ENCODE measurements around the gene RASSF3.

RASSF3 gene

GRCh38 chr12:64678835-64679234 is 68.5 kb downstream of the RASSF3 start:
- no peaks in the 10 kb centered on the region for H3K9me3 Mint-ChIP-seq
- H3K4me1 Mint-ChIP-seq: peaks cover 54% of the 10 kb centered on the region
- H3K27ac Mint-ChIP-seq: no peak overlapping the region
- peaks cover 3% of the 10 kb centered on the region for H3K36me3 Mint-ChIP-seq (ENCODE audit: low read depth)
- TF ChIP-seq, protein P1, sequence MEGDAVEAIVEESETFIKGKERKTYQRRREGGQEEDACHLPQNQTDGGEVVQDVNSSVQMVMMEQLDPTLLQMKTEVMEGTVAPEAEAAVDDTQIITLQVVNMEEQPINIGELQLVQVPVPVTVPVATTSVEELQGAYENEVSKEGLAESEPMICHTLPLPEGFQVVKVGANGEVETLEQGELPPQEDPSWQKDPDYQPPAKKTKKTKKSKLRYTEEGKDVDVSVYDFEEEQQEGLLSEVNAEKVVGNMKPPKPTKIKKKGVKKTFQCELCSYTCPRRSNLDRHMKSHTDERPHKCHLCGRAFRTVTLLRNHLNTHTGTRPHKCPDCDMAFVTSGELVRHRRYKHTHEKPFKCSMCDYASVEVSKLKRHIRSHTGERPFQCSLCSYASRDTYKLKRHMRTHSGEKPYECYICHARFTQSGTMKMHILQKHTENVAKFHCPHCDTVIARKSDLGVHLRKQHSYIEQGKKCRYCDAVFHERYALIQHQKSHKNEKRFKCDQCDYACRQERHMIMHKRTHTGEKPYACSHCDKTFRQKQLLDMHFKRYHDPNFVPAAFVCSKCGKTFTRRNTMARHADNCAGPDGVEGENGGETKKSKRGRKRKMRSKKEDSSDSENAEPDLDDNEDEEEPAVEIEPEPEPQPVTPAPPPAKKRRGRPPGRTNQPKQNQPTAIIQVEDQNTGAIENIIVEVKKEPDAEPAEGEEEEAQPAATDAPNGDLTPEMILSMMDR (IDR thresholded peaks at IDR 0.05; ENCODE audit: unreplicated experiment in 3 of 3): no peak
- H3K27me3 Mint-ChIP-seq (ENCODE audit: low read depth): peaks cover 8% of the 10 kb centered on the region
- H3K4me3 Mint-ChIP-seq: no peak overlapping the region

DNA sequence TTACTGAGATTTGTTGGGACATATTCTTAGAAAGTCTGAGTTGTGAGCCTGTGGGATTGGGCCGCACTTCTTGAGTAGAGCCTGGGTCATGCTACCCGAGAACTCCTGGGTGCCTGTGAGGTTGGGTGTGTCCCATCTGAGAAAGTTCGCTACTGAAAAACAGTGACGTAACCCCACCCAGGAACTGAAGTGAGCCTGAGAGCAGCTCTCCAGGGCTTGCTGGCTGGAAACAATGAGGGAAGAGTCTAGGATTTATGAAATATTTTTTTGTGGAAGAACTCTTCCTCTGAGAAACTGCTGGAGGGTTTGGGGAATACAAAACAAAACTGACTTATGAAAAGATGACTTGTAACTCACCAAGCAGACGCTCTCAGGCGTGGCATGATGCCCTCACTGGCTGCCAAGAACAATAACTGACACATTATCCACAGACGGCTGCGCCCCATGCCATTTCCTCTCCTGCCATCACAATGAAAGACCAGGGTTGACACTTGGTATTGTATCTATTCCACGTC is 69.2 kb downstream of the RASSF3 start:
- TF ChIP-seq, protein P1 (IDR thresholded peaks at IDR 0.05; ENCODE audit: unreplicated experiment in 3 of 3): no peak
- no peaks in the 10 kb centered on the region for H3K9me3 Mint-ChIP-seq
- no peak overlapping the region for H3K4me3 Mint-ChIP-seq
- peaks cover 8% of the 10 kb centered on the region for H3K27me3 Mint-ChIP-seq (ENCODE audit: low read depth)
- H3K27ac Mint-ChIP-seq: peak overlapping the region in 1 of 3 experiments; percentile 16
- peaks cover 48% of the 10 kb centered on the region for H3K4me1 Mint-ChIP-seq
- peaks cover 5% of the 10 kb centered on the region for H3K36me3 Mint-ChIP-seq (ENCODE audit: low read depth)

DNA sequence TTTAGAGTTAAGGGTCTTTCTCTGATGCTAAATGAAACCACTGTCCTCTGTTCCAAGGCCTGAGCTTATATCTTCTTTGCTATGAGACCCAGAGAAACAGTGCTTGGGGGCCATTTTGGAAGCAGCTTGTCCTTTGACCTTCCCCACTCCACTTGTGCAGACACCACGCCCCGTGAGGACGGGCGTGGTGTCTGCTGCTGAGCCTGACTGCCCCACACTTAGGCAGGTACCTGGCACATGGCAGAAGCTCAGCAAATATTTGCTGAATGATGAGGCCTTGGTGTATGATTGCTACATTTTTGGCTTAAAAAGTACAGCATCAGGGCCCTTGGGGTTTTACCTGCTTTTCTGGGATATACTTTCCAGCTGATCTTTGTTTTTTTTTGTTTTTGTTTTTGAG is 69.9 kb downstream of the RASSF3 start:
- Mint-ChIP-seq H3K9me3 (no peaks in the 10 kb centered on the region), H3K27me3 (ENCODE audit: low read depth) (peaks cover 8% of the 10 kb centered on the region), H3K36me3 (ENCODE audit: low read depth) (peaks cover 6% of the 10 kb centered on the region), H3K4me1 (peaks cover 45% of the 10 kb centered on the region), H3K27ac (peak overlapping the region in 1 of 3 experiments; percentile 16), H3K4me3 (no peak overlapping the region)
- TF ChIP-seq, protein P1 (IDR thresholded peaks at IDR 0.05; ENCODE audit: unreplicated experiment in 3 of 3): no peak

DNA sequence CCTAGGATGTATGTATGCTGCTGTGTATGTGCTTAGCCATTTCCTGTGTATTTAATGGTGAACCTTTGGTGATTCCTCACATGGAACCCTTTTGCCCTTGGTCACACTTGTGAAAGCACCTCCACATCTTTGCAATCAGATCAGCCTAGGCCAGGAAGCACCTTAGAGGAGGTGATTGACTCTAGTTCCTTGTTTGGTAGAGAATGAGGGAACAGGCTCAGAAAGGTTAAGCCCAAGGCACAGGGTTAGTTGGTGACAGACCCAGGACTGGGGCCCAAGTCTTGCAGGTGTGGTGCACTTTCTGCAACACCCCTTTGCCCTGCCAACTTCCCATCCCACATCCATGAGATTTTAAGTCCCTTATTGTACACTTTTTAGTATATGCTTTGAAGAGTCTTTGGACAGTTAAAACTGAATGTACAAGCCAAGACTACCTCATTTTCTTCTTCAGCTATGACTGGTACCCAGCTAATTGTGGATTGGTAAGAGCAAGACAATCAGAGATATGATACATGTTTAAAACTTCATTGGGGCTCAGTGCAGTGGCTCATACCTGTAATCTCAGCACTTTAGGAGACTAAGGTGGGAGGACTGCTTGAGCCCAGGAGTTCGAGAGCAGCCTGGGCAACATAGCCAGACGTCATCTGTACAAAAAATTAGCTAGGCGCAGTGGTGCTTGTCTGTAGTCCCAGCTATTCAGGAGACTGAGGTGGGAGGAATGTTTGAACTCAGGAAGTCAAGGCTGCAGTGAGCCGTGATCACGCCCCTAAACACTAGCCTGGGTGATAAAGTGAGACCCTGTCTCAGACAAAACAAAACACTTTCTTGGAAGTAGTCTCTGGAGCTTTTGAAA is 71.1 kb downstream of the RASSF3 start:
- Mint-ChIP-seq H3K27me3 (ENCODE audit: low read depth) (peaks cover 8% of the 10 kb centered on the region), H3K9me3 (no peaks in the 10 kb centered on the region), H3K27ac (peak overlapping the region; percentile 31 to 58 (median 49)), H3K36me3 (ENCODE audit: low read depth) (peaks cover 12% of the 10 kb centered on the region), H3K4me1 (peaks cover 40% of the 10 kb centered on the region), H3K4me3 (peak overlapping the region in 1 of 3 experiments; percentile 22)
- TF ChIP-seq, protein P1 (IDR thresholded peaks at IDR 0.05; ENCODE audit: unreplicated experiment in 3 of 3): no peak

DNA sequence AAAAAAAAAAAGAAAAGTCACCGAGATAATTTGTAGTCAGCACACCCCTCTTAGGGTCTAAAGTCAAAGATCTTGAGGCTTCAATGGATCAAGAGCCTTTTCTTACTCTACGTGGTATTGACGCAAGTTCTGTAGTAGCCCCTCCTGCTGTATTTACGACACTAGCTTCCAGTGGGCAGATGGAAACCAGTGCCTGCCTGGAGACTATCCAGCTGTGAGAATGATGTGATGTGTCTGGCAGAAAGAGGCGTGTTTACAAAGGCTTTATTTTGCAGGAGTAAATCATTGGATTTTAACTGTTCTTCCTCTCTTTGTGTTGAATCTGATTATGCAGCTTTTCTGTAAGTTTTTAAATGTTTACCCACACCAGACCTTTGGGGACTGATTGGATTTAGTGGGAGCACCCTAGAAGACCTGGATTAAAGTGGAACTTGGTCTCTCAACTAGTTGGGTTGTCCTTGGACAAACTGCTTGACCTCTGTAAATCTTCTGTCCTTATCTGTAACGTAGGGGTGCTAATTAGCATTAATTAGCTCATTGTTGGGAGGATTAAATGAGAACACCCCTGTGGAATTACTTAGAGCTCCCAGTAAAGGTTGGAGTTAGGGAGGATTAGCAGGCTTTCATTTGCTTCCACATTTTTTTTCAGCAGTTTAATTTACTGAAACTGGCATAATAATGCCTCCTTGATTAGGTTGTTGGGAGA is 72.4 kb downstream of the RASSF3 start:
- Mint-ChIP-seq H3K9me3 (no peaks in the 10 kb centered on the region), H3K4me1 (peaks cover 45% of the 10 kb centered on the region), H3K36me3 (ENCODE audit: low read depth) (peaks cover 16% of the 10 kb centered on the region), H3K27me3 (ENCODE audit: low read depth) (peaks cover 3% of the 10 kb centered on the region), H3K27ac (peak overlapping the region; percentile 26 to 47 (median 40)), H3K4me3 (peak overlapping the region in 1 of 3 experiments; percentile 19)
- TF ChIP-seq, protein P1 (IDR thresholded peaks at IDR 0.05; ENCODE audit: unreplicated experiment in 3 of 3): no peak
